HG02852 (cell line): ENCODE results near the gene PLCB4.
"Not testable (repeated sequence)": the region's sequence is repeated elsewhere in the genome, so short reads cannot be mapped to it uniquely, and the experiment has no call there.

Experiments used
- ATAC-seq: cut with Tn5 transposase; IDR thresholded peaks from one replicate; pipeline ENCODE4 v1.9.1; 2021; ENCODE audit warnings: mild to moderate bottlenecking, moderate library complexity; ENCODE audit not compliant: unreplicated experiment

Gene PLCB4

GRCh38 chr20:9349249-9349648 is 280.4 kb downstream of the PLCB4 start:
- no peak for ATAC-seq

GRCh38 chr20:9352739-9353138 is 283.9 kb downstream of the PLCB4 start:
- ATAC-seq = no peak

- no peak for ATAC-seq
Measured at GRCh38 chr20:9353180-9353915, 284.5 kb downstream of the PLCB4 start.

DNA sequence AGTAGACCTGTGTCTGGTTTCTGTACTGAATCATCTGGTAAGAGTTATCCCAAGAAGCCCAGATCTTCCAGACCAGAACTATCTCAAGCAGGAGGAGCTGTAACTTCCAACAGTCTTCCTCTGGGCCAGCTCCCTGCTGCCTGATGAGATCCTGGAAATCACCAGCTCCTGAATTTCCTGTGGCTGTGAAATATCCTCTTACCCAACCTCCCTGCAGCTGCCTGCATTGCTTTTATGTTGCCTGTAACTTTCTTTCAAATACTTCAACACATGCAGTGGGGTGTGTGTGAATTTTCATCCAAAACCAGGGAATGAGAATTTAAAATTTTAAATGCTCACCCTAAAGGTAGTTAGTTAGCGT is 285.0 kb downstream of the PLCB4 start:
- ATAC-seq = no peak

GRCh38 chr20:9354579-9354978 is 285.7 kb downstream of the PLCB4 start:
- no peak for ATAC-seq

DNA sequence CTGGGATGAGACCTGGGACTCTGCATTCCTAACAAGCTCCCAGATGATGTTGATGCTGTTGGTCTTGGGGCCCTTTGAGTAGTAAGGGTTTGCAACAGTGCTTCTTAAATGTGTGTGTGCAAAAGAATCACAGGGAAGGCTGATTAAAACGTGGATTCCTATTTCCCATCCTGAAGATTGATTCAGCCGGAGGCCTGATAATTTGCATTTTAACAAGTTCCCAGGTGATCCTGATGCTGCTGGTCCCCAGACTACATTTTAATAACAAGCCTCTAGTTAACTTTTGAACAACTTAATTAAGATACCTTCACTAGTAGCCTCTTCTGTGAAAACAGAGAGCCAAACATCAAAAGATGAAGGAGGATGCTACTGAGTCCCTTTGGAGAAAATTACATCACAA is 289.1 kb downstream of the PLCB4 start:
- no peak for ATAC-seq

- ATAC-seq = no peak
Measured at GRCh38 chr20:9359561-9360308, 290.8 kb downstream of the PLCB4 start.

GRCh38 chr20:9360431-9360830 is 291.5 kb downstream of the PLCB4 start:
- no peak for ATAC-seq

DNA sequence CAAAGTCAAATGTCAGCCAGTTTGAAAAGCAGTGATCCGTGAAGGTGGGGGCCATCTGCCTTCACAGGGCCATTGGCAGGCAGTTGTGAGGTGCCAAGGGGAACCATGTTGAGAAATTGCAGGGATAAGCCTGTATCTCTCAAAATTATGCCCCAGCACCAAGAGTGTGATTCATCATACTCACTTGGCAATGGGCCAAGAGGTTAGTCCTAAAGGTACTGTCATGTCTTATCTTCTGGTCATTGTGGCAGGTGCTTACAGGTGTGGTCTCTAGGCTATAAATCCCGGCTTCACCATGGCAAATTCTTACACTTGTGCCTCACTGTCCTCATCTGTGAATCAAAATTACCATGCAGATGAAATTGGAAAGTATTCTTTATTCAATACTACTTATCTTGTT is 294.8 kb downstream of the PLCB4 start:
- no peak for ATAC-seq

DNA sequence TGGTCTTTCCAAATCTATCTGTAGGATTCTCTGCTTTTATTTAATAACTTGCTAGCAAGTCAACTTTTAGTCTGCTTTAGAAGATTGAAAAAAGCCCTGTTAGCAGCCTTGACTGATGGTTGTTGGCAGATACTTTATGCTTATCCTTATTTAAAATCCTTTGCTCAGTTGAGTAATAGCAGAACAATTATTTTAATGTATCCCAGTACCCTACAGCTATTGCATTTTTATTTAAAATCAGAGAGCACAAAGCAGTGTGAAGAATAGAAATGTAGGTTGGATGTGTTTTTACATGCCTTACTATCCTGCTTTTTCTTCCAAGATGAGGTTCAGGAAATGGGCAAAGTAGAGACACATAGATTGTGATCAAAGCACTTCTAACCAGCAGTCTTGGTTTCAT is 298.4 kb downstream of the PLCB4 start:
- ATAC-seq = no peak

GRCh38 chr20:9367746-9368145 is 298.9 kb downstream of the PLCB4 start:
- ATAC-seq = no peak

- ATAC-seq = no peak
Measured at GRCh38 chr20:9368893-9369292, 300.0 kb downstream of the PLCB4 start.

DNA sequence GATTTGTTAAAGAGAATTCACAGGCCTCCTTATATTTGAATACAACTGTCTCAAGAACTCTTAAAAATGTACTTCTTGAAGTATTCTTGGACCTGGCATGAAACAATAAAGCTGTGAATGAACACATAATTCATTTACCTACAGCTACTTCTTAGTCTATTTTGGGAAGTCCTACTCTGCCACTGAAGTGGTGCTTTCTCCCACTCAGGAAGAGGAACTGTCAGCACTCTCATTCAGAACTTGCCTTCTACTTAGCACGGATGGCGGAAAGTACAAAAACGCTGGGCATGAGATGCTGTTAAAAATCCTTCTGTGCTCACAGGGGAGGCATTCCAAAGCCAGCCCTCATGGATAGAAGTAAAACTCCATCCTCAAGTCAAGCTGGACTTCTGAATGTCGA is 300.7 kb downstream of the PLCB4 start:
- no peak for ATAC-seq

DNA sequence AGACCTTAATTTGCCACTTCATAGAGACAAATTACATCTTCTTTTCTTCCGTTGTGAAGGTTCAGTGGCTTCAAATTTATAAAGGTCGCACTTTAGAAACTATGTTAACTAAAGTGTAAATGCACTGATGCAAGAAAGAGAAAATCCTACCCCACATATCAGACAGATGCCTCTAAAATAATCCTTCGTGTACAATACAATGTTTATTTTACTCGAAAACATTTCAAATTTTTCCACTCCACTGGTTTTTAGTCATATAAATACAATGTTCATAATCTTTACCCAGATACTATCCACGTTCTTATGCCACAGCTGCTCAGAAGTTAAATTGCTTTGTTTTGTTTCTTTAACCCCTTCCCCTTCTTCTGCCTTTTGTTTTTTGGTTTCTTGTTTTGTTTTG is 305.2 kb downstream of the PLCB4 start:
- no peak for ATAC-seq

DNA sequence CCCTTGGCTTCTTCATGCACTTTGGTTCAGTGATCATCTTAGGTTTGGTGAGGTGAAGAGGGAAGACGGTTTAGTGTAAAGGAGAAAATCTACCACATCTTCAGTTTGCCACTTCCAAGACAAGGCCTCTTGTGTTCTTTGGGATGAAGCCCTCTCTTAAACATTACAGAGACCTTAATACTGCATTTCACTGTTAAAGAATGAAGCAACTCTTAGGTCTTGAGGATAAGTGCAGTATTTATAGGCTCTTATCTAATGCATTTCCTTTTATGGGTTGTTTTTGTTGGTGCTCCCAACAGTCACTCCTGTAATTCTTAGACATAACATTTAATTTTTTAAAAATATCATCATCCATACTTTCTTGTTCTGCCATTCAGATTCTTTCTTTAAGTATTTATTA is 305.6 kb downstream of the PLCB4 start:
- ATAC-seq = no peak

DNA sequence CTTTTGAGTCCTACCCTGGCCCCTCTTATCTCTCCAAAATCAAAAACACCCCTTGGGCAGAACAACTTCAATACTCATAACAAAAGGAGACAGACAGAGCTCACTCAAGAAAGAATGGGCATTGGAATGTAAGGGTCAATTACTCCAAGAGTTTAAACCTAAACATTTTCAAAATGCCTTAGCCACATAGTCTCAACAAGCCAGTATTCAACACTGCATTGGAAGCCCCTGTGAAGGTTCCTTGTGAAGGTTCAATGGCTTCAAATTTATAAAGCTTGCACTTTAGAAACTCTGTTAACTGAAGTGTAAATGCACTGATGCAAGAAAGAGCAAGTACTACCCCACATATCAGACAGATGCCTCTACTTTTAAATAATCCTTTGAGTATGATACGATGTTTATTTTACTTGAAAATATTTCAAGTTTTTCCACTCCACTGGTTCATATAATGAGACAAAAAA is 306.4 kb downstream of the PLCB4 start:
- no peak for ATAC-seq

- ATAC-seq = no peak
Measured at GRCh38 chr20:9377007-9377406, 308.1 kb downstream of the PLCB4 start.

DNA sequence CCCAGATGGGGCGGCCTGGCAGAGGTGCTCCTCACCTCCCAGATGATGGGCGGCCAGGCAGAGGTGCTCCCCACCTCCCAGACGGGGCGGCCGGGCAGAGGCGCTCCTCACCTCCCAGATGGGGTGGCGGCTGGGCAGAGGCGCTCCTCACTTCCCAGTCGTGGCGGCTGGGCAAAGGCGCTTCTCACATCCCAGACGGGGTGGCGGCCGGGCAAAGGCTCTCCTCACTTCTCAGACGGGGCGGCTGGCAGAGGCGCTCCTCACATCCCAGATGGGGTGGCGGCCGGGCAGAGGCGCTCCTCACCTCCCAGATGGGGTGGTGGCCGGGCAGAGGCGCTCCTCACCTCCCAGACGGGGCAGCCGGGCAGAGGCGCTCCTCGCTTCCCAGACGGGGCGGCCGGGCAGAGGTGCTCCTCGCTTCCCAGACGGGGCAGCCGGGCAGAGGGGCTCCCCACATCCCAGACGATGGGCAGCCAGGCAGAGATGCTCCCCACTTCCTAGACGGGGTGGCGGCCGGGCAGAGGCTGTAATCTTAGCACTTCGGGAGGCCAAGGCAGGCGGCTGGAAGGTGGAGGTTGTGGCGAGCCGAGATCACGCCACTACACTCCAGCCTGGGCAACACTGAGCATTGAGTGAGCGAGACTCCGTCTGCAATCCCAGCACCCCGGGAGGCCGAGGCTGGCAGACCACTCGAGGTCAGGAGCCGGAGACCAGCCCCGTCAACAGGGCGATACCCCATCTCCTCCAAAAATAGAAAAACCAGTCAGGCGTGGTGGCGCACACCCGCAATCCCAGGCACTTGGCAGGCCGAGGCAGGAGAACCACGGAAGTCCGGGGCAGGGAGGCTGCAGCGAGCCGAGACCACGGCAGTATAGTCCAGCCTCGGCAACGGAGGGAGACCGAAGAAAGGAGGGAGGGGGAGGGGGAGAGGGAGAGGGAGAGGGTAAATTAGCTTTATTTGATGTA is 316.7 kb downstream of the PLCB4 start:
- ATAC-seq = not testable (repeated sequence)

DNA sequence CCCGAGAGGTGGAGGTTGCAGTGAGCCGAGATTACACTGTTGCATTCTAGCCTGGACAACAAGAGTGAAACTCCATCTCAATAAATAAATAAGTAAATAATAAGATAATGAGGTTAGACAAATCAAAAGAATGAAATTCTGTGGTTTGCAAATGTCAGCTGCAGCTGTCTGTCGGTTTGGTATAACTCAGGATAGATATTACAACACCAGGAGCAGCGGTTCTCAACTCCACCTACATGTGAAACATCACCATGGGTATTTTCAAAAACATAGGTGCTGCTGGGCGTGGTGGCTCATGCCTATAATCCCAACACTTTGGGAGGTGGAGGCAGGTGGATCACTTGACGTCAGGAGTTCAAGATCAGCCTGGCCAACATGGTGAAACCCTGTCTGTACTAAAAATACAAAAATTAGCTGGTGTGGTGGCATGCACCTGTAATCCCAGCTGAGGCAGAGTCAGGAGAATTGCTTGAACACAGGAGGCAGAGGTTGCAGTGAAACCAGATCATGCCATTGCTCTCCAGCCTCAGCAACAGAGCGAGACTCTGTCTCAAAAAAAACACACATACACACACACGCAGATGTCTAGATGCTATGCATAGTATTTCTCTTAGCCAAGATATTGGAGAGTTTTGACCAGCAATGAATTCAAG is 319.4 kb downstream of the PLCB4 start:
- no peak for ATAC-seq

DNA sequence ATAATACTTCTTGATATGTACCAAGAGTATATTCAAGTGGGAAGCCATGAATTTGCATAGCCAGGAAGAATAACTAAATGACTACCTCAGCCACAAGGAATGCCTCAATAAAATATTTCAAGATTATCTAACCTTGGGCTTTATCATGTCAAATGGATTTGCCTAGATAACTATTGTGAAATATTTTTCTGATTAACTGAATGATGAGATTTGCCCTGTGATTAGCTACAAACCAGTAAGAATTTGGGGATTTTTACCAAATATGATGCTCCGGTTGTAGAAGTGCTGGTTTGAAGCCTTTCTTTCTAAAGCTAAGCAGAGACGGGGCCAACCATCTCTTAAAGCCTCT is 319.9 kb downstream of the PLCB4 start:
- no peak for ATAC-seq

GRCh38 chr20:9389346-9389745 is 320.5 kb downstream of the PLCB4 start:
- ATAC-seq = no peak
